ENCODE data around the gene EIF4E2.

- TF ChIP-seq EZH2phosphoT487 (IDR thresholded peaks at IDR 0.05) = no peak
- TF ChIP-seq EZH2 (IDR thresholded peaks at IDR 0.05) = no peak
These were observed 7.6 kb upstream of the EIF4E2 start for GRCh38 chr2:232542715-232543467.
